Chondrocyte (in vitro differentiated cells): Measurements from ENCODE around the gene TUBA4A. TPM values are rescaled to one million over a fixed set of nuclear protein-coding genes. Genes with fewer than 3 reads are reported as not detected.

Experiments used
- DNase-seq: peaks from one replicate; pipeline ENCODE4 v3.0.0; 2021; ENCODE audit warnings: mixed read lengths, low spot score
- H3K27ac Mint-ChIP-seq: one replicate; pipeline ENCODE4 v1.8.0; 2021; ENCODE audit warnings: mild to moderate bottlenecking, moderate library complexity, mixed read lengths; ENCODE audit not compliant: unreplicated experiment
- H3K27me3 Mint-ChIP-seq: 2 replicates; pipeline ENCODE4 v1.8.0; 2021; ENCODE audit warnings: low read depth, mixed read lengths
- H3K36me3 Mint-ChIP-seq: 2 replicates; pipeline ENCODE4 v1.8.0; 2021; ENCODE audit warnings: low read depth, mixed read lengths
- H3K4me1 Mint-ChIP-seq: 2 replicates; pipeline ENCODE4 v1.8.0; 2021; ENCODE audit warnings: low read depth, mild to moderate bottlenecking, mixed read lengths
- H3K4me3 Mint-ChIP-seq: one replicate; pipeline ENCODE4 v1.8.0; 2021; ENCODE audit warnings: mild to moderate bottlenecking, moderate library complexity, mixed read lengths; ENCODE audit not compliant: unreplicated experiment
- H3K9me3 Mint-ChIP-seq: 2 replicates; pipeline ENCODE4 v1.8.0; 2021; ENCODE audit warnings: low read depth, mixed read lengths
- CTCF ChIP-seq: fragments of 200-600 bp; sonication (generic); IDR thresholded peaks from 2 replicates; pipeline ENCODE4 v1.5.0; 2021; ENCODE audit warnings: antibody characterized with exemption, mild to moderate bottlenecking, moderate library complexity
- total RNA-seq: library from RNA; stranded (reverse); gene quantifications from 3 replicates; pipeline ENCODE4 v1.2.1, GENCODE V29; 2021

The TUBA4A gene
- total RNA-seq, 1 donor from 2014 or later: 9.4 TPM

- TF ChIP-seq CTCF: no peak
- Mint-ChIP-seq H3K36me3 (peaks cover 11% of the 10 kb centered on the region), H3K4me1 (peaks cover 49% of the 10 kb centered on the region), H3K27me3 (no peaks in the 10 kb centered on the region), H3K9me3 (no peaks in the 10 kb centered on the region), H3K27ac (peak overlapping the region; percentile 78), H3K4me3 (no peak overlapping the region)
- DNase-seq: peak; percentile 81
These were observed 32.2 kb upstream of the TUBA4A start for GRCh38 chr2:219285894-219286425.

DNA sequence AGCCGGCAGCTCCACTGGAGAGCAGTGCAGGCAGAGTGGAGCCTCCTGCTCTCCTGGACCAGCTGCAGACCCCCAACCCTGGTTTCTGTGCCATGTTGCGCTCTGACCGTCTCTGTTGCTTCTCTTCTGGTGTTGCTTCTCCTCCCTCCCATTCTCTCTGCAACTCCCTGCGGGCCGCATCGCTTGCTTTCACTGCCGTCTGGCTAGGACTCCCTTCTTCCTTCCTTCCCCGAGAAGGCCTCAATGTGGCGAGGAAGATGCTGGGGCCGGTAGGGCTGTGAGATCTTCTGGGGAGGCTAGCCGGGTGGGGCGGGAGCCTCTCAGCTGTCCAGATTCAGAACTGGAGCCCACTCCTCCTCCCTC is 31.6 kb upstream of the TUBA4A start:
- Mint-ChIP-seq H3K27me3 (no peaks in the 10 kb centered on the region), H3K4me3 (no peak overlapping the region), H3K27ac (peak overlapping the region; percentile 51), H3K9me3 (no peaks in the 10 kb centered on the region), H3K36me3 (peaks cover 11% of the 10 kb centered on the region), H3K4me1 (peaks cover 54% of the 10 kb centered on the region)
- DNase-seq: peak; percentile 64
- no peak for TF ChIP-seq CTCF

DNA sequence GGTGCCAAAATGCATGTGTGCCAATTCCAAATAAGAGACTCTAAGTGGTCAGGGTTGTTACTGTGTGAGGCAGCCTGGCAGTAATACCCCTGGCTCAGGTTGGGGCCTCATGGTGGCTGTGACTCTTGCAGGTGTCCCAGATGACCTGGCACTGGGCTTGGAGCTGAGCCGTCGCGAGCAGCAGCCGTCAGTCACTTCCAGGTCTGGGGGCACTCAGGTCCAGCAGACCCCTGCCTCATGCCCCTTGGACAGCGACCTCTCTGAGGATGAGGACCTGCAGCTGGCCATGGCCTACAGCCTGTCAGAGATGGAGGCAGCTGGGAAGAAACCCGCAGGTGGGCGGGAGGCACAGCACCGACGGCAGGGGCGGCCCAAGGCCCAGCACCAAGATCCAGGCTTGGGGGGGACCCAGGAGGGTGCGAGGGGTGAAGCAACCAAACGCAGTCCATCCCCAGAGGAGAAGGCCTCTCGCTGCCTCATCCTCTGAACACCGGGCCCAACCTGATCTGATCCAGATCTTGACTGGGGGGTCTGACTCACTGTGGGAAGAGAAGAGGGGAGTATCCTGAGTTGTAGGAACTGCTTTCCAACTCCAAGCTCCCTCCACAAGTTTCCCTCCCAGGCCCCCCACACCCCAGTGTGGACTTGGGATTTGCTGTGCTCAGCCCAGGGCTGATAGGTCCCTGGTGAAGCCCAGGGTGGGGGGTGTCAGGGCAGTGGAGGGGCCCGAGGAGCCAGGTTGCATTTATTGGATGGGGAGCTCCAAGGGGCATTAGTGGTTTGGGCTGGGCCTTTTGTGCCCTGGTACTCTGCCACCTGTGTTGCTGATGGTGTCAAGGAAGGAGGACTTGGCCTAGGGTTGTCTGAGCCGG is 31.0 kb upstream of the TUBA4A start:
- Mint-ChIP-seq H3K27me3 (no peaks in the 10 kb centered on the region), H3K27ac (no peak overlapping the region), H3K4me1 (peaks cover 55% of the 10 kb centered on the region), H3K4me3 (no peak overlapping the region), H3K36me3 (peaks cover 11% of the 10 kb centered on the region), H3K9me3 (no peaks in the 10 kb centered on the region)
- DNase-seq: peak; percentile 69
- no peak for TF ChIP-seq CTCF

DNA sequence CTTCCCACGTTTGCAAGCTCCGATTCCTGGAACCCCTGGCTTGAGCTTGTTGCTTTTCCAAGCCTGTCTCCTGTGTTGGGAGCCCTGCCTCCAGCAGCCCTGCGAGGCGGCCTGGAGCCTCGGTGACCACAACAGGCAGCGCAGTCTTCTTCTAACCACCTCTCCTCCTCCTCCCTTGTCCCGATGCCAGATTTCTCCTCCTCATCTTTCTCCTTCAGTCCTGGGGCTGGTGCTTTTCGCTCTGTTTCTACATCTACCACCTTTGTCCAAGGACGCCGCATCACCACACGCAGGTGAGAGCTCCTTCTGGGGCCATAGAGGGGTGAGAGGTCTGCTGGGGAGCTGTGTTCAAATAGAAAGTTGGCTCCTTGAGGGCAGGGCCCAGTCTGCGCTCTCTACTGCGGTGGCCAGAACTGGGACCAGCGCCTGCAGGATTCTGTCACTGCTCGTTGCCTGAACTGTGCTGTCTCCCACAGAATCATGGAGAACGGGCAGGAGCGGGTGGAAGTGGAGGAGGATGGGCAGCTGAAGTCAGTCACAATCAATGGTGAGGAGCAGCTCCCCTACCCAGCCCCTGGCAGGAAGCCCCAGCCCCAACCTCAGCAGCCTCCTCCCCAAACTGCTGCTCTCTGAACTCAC is 29.3 kb upstream of the TUBA4A start:
- no peak overlapping the region for H3K4me3 Mint-ChIP-seq
- no peak for TF ChIP-seq CTCF
- no peak overlapping the region for H3K27ac Mint-ChIP-seq

GRCh38 chr2:219282375-219282774 is 28.7 kb upstream of the TUBA4A start:
- no peak for TF ChIP-seq CTCF

More for the DNA sequence above, 29.3 kb upstream of the TUBA4A start:
- H3K36me3 Mint-ChIP-seq: peaks cover 11% of the 10 kb centered on the region
- H3K9me3 Mint-ChIP-seq: no peaks in the 10 kb centered on the region
- DNase-seq: peak; percentile 48
- H3K27me3 Mint-ChIP-seq: no peaks in the 10 kb centered on the region
- peaks cover 61% of the 10 kb centered on the region for H3K4me1 Mint-ChIP-seq

More at GRCh38 chr2:219282375-219282774, 28.7 kb upstream of the TUBA4A start:
- Mint-ChIP-seq H3K9me3 (no peaks in the 10 kb centered on the region), H3K36me3 (peaks cover 11% of the 10 kb centered on the region), H3K27ac (peak overlapping the region; percentile 24), H3K4me1 (peaks cover 66% of the 10 kb centered on the region), H3K4me3 (no peak overlapping the region), H3K27me3 (no peaks in the 10 kb centered on the region)
- DNase-seq: no peak
